Mammary epithelial cell (primary cell): Measurements from ENCODE around the gene RAB33B.

Experiments used
- EZH2 ChIP-seq: IDR thresholded peaks from 2 replicates; pipeline ENCODE4 v1.6.1; 2012; ENCODE audit warnings: low read length, inconsistent platforms, borderline replicate concordance
- TF ChIP-seq, protein P1 (sequence below), 2 donors: IDR thresholded peaks in 1 of 2; conservative IDR thresholded peaks in 1 of 2; 2 replicates each; pipeline ENCODE4 v1.5.1; 2011 to 2012; ENCODE audit warnings: inconsistent platforms in 2 of 2, low read length in 2 of 2, mild to moderate bottlenecking in 2 of 2, control low read depth in 1 of 2, low read depth in 1 of 2; ENCODE audit not compliant: insufficient read depth in 1 of 2; ENCODE audit errors: extremely low read depth in 1 of 2

DNA sequence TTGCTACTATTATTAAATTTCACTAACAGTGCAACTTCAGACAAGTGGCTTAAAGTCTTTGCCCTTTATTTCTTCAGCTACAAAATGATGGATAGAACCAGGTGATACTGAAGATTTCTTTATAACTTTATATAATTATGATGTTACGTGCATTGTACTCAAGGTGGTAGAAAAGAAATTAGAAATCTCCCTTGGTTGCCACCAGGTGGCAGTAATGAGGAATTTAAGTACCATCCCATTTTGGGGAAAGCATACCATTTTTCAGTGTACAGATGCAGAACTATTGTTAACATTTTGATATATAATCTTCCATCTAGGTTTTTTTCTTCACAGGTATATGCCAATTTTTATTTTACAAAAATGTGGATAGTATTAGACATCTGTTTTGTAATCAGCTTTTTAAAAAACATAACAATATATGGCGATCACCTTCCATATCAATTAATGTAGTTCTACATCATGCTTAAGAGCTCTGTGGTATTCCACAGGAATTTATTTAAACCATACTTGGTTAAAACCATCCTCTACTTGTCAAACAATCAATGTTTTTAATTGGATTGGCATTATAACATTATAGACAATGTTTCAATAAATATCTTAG, 37.7 kb upstream of the RAB33B start:
- TF ChIP-seq, protein P1, sequence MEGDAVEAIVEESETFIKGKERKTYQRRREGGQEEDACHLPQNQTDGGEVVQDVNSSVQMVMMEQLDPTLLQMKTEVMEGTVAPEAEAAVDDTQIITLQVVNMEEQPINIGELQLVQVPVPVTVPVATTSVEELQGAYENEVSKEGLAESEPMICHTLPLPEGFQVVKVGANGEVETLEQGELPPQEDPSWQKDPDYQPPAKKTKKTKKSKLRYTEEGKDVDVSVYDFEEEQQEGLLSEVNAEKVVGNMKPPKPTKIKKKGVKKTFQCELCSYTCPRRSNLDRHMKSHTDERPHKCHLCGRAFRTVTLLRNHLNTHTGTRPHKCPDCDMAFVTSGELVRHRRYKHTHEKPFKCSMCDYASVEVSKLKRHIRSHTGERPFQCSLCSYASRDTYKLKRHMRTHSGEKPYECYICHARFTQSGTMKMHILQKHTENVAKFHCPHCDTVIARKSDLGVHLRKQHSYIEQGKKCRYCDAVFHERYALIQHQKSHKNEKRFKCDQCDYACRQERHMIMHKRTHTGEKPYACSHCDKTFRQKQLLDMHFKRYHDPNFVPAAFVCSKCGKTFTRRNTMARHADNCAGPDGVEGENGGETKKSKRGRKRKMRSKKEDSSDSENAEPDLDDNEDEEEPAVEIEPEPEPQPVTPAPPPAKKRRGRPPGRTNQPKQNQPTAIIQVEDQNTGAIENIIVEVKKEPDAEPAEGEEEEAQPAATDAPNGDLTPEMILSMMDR (conservative IDR thresholded peaks at IDR 0.05 in 1 of 2, IDR thresholded peaks at IDR 0.05 in 1 of 2; ENCODE audit: extremely low read depth in 1 of 2, insufficient read depth in 1 of 2, low read depth in 1 of 2, low read length in 2 of 2) = peak; percentile 50 to 60
- TF ChIP-seq EZH2 = no peak
